ENCODE results near the gene ARHGEF28. TPM values are rescaled to one million over a fixed set of nuclear protein-coding genes. Genes with fewer than 3 reads are reported as not detected.

Gene ARHGEF28
- total and polyA plus RNA-seq, 10 of the 15 experiments (the other 5 are each of a cell fraction or from before 2014, with no cell fraction given): 0.10 to 0.72 (median 0.22) TPM; not detected in 2

- TF ChIP-seq KLF5 (IDR thresholded peaks at IDR 0.05; ENCODE audit: partially characterized antibody) (no peak), ZBTB11 (CRISPR knock-in tag; IDR thresholded peaks at IDR 0.05) (no peak), ATF7 (IDR thresholded peaks at IDR 0.05; ENCODE audit: low read depth) (no peak), IKZF2 (IDR thresholded peaks at IDR 0.05) (no peak; a peak in 2 of 4 replicates), E2F4 (IDR thresholded peaks at IDR 0.05; ENCODE audit: low read depth, low read length) (no peak)
Measured at GRCh38 chr5:73789851-73790281, 163.9 kb downstream of the ARHGEF28 start (continued).

- DNase-seq (ENCODE audit: low read depth, low spot score): no peak
- H3K4me2 ChIP-seq (ENCODE audit: control insufficient read depth, insufficient read depth): no peak overlapping the region
- peaks cover 2% of the 10 kb centered on the region for H3K4me1 ChIP-seq (ENCODE audit: control insufficient read depth, insufficient read depth, low read length)
- ATAC-seq: peak; percentile 18; the same call in 2 of the 3 replicates
- BruUV-seq (replicated peaks): no TSS peak
- H3K79me2 ChIP-seq (ENCODE audit: control insufficient read depth, insufficient read depth, low read length): no peaks in the 10 kb centered on the region
- SMC1A ChIA-PET (ENCODE audit: uncharacterized antibody, unreplicated experiment): interaction anchor here (0.8 to 12.2 kb wide), 19 partner anchors 8 to 227 kb away, joined by 3 to 415 read pairs (median 5); no protein-coding TSS in a partner anchor
- no peak overlapping the region for H3K27ac ChIP-seq (ENCODE audit: control insufficient read depth, insufficient read depth)
- H3K36me3 ChIP-seq (ENCODE audit: control insufficient read depth in 2 of 2, insufficient read depth in 2 of 2, low read length in 1 of 2): no peaks in the 10 kb centered on the region
- CTCF ChIA-PET: interaction anchor here (0.9 to 16.6 kb wide), 12 partner anchors 8 to 858 kb away, joined by 3 to 565 read pairs (median 12); partner anchors contain the start of gene ANKRA2
- H3K27me3 ChIP-seq (replicated peaks in 1 of 2; ENCODE audit: control insufficient read depth in 2 of 2, insufficient read depth in 2 of 2, low read length in 1 of 2): no peaks in the 10 kb centered on the region; a peak in 1 of 4 replicates
- no peak overlapping the region for H2AFZ ChIP-seq (ENCODE audit: control insufficient read depth, low read depth, low read length)
- POLR2A ChIA-PET: interaction anchor here (0.5 to 1.6 kb wide), 2 partner anchors 12 to 200 kb away, joined by 5 read pairs; no protein-coding TSS in a partner anchor
- FAIRE-seq: no peak
- no peak overlapping the region for H3K4me3 ChIP-seq
- RAD21 ChIA-PET (ENCODE audit: unreplicated experiment): interaction anchor here (0.6 to 9.7 kb wide), 12 partner anchors 40 to 227 kb away, joined by 3 to 302 read pairs (median 5); no protein-coding TSS in a partner anchor
- no peaks in the 10 kb centered on the region for H4K20me1 ChIP-seq (ENCODE audit: control insufficient read depth, insufficient read depth)
- intact Hi-C loops (cut with micrococcal nuclease; ENCODE audit: unreplicated experiment) (loop anchor here (5.0 kb wide), 3 partner anchors 106 to 856 kb away; no protein-coding TSS in a partner anchor), in situ Hi-C loops (cut with MboI) (loop anchor here (5.0 kb wide), 1 partner anchor 199 kb away; no protein-coding TSS in a partner anchor)
- no peak for TF ChIP-seq ATF7 (IDR thresholded peaks at IDR 0.05; ENCODE audit: low read depth)
- TF ChIP-seq MLLT1 (IDR thresholded peaks at IDR 0.05): no peak
- no peak for TF ChIP-seq STAT1 (conservative IDR thresholded peaks at IDR 0.05)
- WGBS (ENCODE audit: insufficient coverage, insufficient replicate concordance, low lambda C conversion rate, missing lambda C conversion rate): 0% methylated on average over 4 of the region's 4 CpGs
- no peaks in the 10 kb centered on the region for H3K9me3 ChIP-seq (replicated peaks; ENCODE audit: control insufficient read depth, insufficient read depth, low read length)
- no peak overlapping the region for H3K9ac ChIP-seq (ENCODE audit: control insufficient read depth, insufficient read depth, low read length)
Measured at GRCh38 chr5:73791389-73791788, 165.4 kb downstream of the ARHGEF28 start.

Measured in GM12878 (cell line).